Small intestine (tissue), 16 donors: ENCODE data around the gene SLC7A14. TPM values are rescaled to one million over a fixed set of nuclear protein-coding genes. Genes with fewer than 3 reads are reported as not detected.
A peak's percentile ranks its signal among the peaks of the same experiment; 100 is the strongest.

Experiments
- DNase-seq, 2 donors: peaks; one replicate each; pipeline versions ENCODE4 v3.0.0 to v3.0.0-alpha.2; 2013
- FAIRE-seq: peaks from 2 replicates; lab custom pipeline; 2012; peaks lifted over from hg19 to GRCh38; lab: Jason Lieb, UNC
- H3K27ac ChIP-seq, 3 donors: one replicate each; pipeline ENCODE4 v1.5.1; 2013; ENCODE audit warnings: low read length in 2 of 3, mild to moderate bottlenecking in 2 of 3, control low read depth in 1 of 3, inconsistent platforms in 1 of 3, low read depth in 1 of 3, moderate library complexity in 1 of 3
- H3K27me3 ChIP-seq, 3 donors: one replicate each; pipeline ENCODE4 v1.6.1; 2013; ENCODE audit warnings: low read length in 3 of 3, inconsistent platforms in 1 of 3; ENCODE audit not compliant: control insufficient read depth in 3 of 3, insufficient read depth in 3 of 3
- H3K36me3 ChIP-seq, 3 donors: one replicate each; pipeline ENCODE4 v1.6.1; 2013; ENCODE audit warnings: low read length in 3 of 3, inconsistent platforms in 1 of 3, low read depth in 1 of 3, mild to moderate bottlenecking in 1 of 3, moderate library complexity in 1 of 3; ENCODE audit not compliant: control insufficient read depth in 3 of 3, insufficient read depth in 2 of 3
- H3K4me1 ChIP-seq, 3 donors: one replicate each; pipeline ENCODE4 v1.6.1; 2013; ENCODE audit warnings: low read length in 2 of 3, inconsistent platforms in 1 of 3, low read depth in 1 of 3, mild to moderate bottlenecking in 1 of 3, moderate library complexity in 1 of 3; ENCODE audit not compliant: control insufficient read depth in 3 of 3, insufficient read depth in 2 of 3
- H3K4me3 ChIP-seq, 3 donors: one replicate each; pipeline ENCODE4 v1.5.1; 2013; ENCODE audit warnings: low read length in 3 of 3, control low read depth in 1 of 3, inconsistent platforms in 1 of 3, low read depth in 1 of 3, mild to moderate bottlenecking in 1 of 3, moderate library complexity in 1 of 3
- H3K9me3 ChIP-seq, 2 donors: one replicate each; pipeline ENCODE4 v1.6.1; 2013; ENCODE audit warnings: low read depth in 1 of 2, low read length in 1 of 2; ENCODE audit not compliant: control insufficient read depth in 2 of 2, insufficient read depth in 1 of 2
- WGBS, 3 donors: extraction: QIAGEN DNeasy Blood & Tissue Kit; methylation state at CpG; one replicate each; pipeline ENCODE4 v1.1.7; 2013; 5-methylcytosine and 5-hydroxymethylcytosine counted together
- long read RNA-seq, 10 donors: transcript quantifications; one replicate each; lab custom pipeline, GENCODE V29; 2026
- polyA plus RNA-seq, 4 donors: library from polyadenylated mRNA; stranded (reverse) in 3 of 4; unstranded in 1 of 4; fragments of 200-250 nt in 3 of 4; fragments of 120-200 nt in 1 of 4; gene quantifications; one replicate each; pipeline versions ENCODE4 v1.2.1 to v1.2.3, GENCODE V29; 2013
- donor health status: healthy with polysubstance abuse.
- donor health status: control.
- donor health status: control.
- donor health status: Bipolar disorder and iron deficiency.
- donor health status: healthy.

SLC7A14 gene
- polyA plus RNA-seq: 1 to 10 TPM in 2 of 4 donors, not detected in 2; 1.0 to 1.6 TPM
- long read RNA-seq, donor 1: 0 reads
- long read RNA-seq, donor 2: 0 reads
- long read RNA-seq, donor 3: 0 reads
- long read RNA-seq, donor 4: 0 reads
- long read RNA-seq, donor 5: 0 reads
- long read RNA-seq, donor 6: 0 reads
- long read RNA-seq, donor 7: 0 reads
- long read RNA-seq, donor 8: 0 reads
- long read RNA-seq, donor 9: 0 reads
- long read RNA-seq, donor 10: 0 reads

GRCh38 chr3:170585937-170586310, at the start of gene SLC7A14:
TSS of gene SLC7A14 (minus strand) at chr3:170586075. CDS start at chr3:170526936, 59,139 bp downstream.
- H3K9me3 ChIP-seq: no peaks in the 10 kb centered on the region
- no peaks in the 10 kb centered on the region for H3K36me3 ChIP-seq
- peaks cover 0 to 5% (median 0%) of the 10 kb centered on the region in 3 donors for H3K4me1 ChIP-seq
- peaks cover 0 to 39% (median 26%) of the 10 kb centered on the region in 3 donors for H3K27me3 ChIP-seq
- FAIRE-seq (no peak), DNase-seq (no peak)
- peak within 1 kb of the TSS in 2 of 3 donors; percentile 25 to 35 for H3K4me3 ChIP-seq
- peak within 1 kb of the TSS in 1 of 3 donors; percentile 21 for H3K27ac ChIP-seq
- WGBS, 3 donors: 13 to 24% (median 15%) methylated on average over 10 to 12 of the region's 12 CpGs

GRCh38 chr3:170635385-170635735, 49.5 kb upstream of the SLC7A14 start:
- no peaks in the 10 kb centered on the region for H3K27me3 ChIP-seq
- FAIRE-seq (no peak), DNase-seq (no peak)
- no peaks in the 10 kb centered on the region for H3K36me3 ChIP-seq
- no peak overlapping the region for H3K4me3 ChIP-seq
- 45 to 61% (median 51%) methylated on average over 2 of the region's 2 CpGs for WGBS, 3 donors
- peaks cover 0 to 15% (median 0%) of the 10 kb centered on the region in 3 donors for H3K4me1 ChIP-seq
- no peaks in the 10 kb centered on the region for H3K9me3 ChIP-seq
- peak overlapping the region in 1 of 3 donors; percentile 29 for H3K27ac ChIP-seq

GRCh38 chr3:170634663-170635384, 48.9 kb upstream of the SLC7A14 start:
- no peak for FAIRE-seq

GRCh38 chr3:170633573-170633972, 47.7 kb upstream of the SLC7A14 start:
- FAIRE-seq: no peak
- 77 to 89% (median 84%) methylated on average over 4 of the region's 4 CpGs for WGBS, 3 donors
- Histone ChIP-seq H3K4me1 (peaks cover 0 to 15% (median 0%) of the 10 kb centered on the region in 3 donors), H3K27me3 (peaks cover 0 to 3% (median 0%) of the 10 kb centered on the region in 3 donors), H3K36me3 (no peaks in the 10 kb centered on the region), H3K4me3 (no peak overlapping the region), H3K9me3 (no peaks in the 10 kb centered on the region), H3K27ac (no peak overlapping the region)
- DNase-seq: no peak

More at GRCh38 chr3:170634663-170635384, 48.9 kb upstream of the SLC7A14 start:
- DNase-seq: peak; percentile 66 to 74
- peak overlapping the region in 1 of 3 donors; percentile 29 for H3K27ac ChIP-seq
- 13 to 59% (median 32%) methylated on average over 3 of the region's 3 CpGs for whole genome bisulfite sequencing, 3 donors
- H3K4me3 ChIP-seq: no peak overlapping the region
- H3K27me3 ChIP-seq: no peaks in the 10 kb centered on the region
- H3K4me1 ChIP-seq: peaks cover 0 to 15% (median 0%) of the 10 kb centered on the region in 3 donors
- no peaks in the 10 kb centered on the region for H3K9me3 ChIP-seq
- no peaks in the 10 kb centered on the region for H3K36me3 ChIP-seq

DNA sequence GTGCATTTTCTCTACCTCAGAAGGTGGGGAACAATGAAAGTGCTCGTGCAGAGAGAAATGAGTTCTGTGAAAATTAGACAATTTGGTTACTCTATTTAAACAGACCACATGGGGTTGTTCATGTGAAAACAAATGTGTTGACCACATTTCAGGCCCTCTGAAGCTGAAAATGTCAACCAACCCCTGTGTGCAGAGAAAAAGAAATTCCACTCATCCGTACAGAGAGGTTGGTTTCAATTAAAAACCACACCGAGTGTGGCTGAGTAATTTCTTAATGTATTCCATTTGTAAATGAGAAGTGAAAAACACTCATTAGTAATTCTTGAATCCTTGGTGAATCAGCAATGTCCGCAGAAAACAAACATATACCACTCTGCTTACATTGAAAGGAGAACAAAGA, 46.9 kb upstream of the SLC7A14 start:
- H3K36me3 ChIP-seq: no peaks in the 10 kb centered on the region
- WGBS, 3 donors: 72 to 85% (median 77%) methylated on average over 4 of the region's 4 CpGs

GRCh38 chr3:170631755-170632488, 46.0 kb upstream of the SLC7A14 start:
- DNase-seq (no peak), FAIRE-seq (no peak)
- H3K27me3 ChIP-seq: peaks cover 0 to 3% (median 0%) of the 10 kb centered on the region in 3 donors
- H3K9me3 ChIP-seq: no peaks in the 10 kb centered on the region
- no peaks in the 10 kb centered on the region for H3K36me3 ChIP-seq
- WGBS, 3 donors: 85 to 91% (median 87%) methylated on average over 7 of the region's 7 CpGs
- H3K4me1 ChIP-seq: peaks cover 0 to 15% (median 0%) of the 10 kb centered on the region in 3 donors
- H3K4me3 ChIP-seq: no peak overlapping the region
- no peak overlapping the region for H3K27ac ChIP-seq

More for the DNA sequence above, 46.9 kb upstream of the SLC7A14 start:
- FAIRE-seq (no peak), DNase-seq (no peak)
- peaks cover 0 to 3% (median 0%) of the 10 kb centered on the region in 3 donors for H3K27me3 ChIP-seq
- H3K4me3 ChIP-seq: no peak overlapping the region
- peaks cover 0 to 15% (median 0%) of the 10 kb centered on the region in 3 donors for H3K4me1 ChIP-seq
- no peak overlapping the region for H3K27ac ChIP-seq
- no peaks in the 10 kb centered on the region for H3K9me3 ChIP-seq

DNA sequence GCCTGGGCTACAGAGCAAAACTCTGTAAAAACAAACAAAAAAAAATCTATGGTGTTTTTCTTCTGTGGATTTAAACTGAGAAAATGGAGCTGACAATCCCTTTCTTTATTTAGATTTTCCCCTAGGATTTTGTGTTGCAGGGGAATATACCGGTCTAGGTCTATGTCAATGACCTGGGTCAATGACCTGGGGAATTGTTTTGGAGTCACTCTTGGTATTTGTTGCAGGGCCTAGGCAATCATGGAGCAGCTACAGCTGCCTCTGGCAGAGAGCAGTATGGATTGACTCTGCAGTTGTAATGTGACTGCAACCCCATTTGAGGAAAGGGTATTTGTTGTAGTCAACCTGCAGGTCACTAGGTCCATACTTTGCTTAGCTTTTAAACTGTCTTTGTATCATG, 37.6 kb upstream of the SLC7A14 start:
- Histone ChIP-seq H3K27me3 (no peaks in the 10 kb centered on the region), H3K36me3 (no peaks in the 10 kb centered on the region), H3K9me3 (peaks cover 0 to 6% of the 10 kb centered on the region in 2 donors), H3K27ac (no peak overlapping the region), H3K4me1 (no peaks in the 10 kb centered on the region), H3K4me3 (no peak overlapping the region)
- 32 to 95% (median 86%) methylated on average over 1 of the region's 1 CpG for WGBS, 3 donors
- DNase-seq: no peak
- no peak for FAIRE-seq
